DMS153 (cell line): ENCODE results near the gene DNAJC3.
"Not testable (repeated sequence)": the region's sequence is repeated elsewhere in the genome, so short reads cannot be mapped to it uniquely, and the experiment has no call there.

Experiments
- DNase-seq: peaks from one replicate; lab custom pipeline; 2025; lab: John Stamatoyannopoulos, UW

The DNAJC3 gene

DNA sequence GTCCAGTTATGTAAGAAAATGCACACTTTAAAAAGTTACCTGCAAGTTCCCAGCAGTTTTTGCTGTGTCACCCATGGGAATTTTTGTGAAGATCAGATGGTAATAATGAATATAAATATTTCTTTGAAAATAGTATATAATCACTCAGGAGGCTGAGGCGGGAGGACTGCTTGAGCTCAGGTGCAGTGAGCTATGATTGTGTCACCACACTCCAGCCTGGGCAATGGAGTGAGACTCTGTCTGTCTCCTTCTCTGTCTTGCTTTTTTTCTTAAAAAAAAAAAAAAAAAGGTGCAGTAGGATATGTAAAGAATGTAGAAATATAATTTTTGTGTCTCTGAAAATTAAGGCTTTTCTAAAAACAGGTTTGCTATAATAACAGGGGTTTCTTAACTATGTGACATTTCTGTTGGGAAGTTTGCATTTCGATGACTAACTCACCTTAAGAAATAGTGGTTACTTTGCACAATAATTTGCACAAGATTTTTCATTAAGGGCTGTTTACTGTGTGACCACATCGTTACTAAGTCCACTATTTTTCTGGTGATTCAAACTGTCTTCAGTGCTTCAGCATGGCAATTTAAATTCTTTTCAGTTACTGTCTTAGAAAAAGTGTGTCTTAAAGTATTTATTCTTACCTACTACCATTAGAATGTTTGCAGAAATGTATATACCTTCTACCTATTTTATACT, 37.3 kb downstream of the DNAJC3 start:
- DNase-seq = no peak

DNA sequence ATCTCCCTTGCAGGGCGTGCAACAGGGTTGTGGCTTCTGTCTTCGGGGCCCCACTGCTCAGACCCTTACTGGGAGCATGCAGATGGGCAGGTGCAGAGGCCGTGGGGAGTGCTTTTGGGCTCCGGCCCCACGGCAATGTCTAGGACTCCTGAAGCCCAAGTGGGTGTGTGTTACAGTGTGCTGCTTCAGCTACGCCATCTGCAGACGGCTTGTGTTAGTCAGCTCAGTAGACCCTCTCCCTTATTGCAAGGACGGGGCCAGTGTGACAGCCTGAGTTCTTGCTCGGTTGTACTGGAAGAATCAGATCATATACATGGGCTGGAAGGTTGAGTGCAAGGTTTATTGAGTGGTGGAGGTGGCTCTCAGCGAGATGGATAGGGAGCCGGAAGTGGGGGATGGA, 39.3 kb downstream of the DNAJC3 start:
- DNase-seq = no peak

DNA sequence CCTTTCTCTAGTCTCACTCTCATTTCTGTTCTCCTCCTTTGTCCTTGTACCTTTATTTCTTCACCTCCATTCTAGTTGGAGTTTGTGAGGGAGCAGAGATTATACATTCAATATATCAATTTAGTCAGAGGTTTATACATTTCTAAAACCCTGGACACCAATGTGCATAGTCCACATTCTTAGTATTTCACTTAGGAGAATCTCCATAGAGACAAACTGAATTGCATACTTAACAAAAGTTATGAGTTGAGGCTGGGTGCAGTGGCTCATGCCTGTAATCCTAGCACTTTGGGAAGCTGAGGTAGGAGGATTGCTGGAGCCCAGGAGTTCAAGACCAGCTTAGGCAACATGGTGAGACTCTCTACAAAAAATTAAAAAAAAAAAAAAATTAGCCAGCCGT, 45.3 kb downstream of the DNAJC3 start:
- no peak for DNase-seq

DNA sequence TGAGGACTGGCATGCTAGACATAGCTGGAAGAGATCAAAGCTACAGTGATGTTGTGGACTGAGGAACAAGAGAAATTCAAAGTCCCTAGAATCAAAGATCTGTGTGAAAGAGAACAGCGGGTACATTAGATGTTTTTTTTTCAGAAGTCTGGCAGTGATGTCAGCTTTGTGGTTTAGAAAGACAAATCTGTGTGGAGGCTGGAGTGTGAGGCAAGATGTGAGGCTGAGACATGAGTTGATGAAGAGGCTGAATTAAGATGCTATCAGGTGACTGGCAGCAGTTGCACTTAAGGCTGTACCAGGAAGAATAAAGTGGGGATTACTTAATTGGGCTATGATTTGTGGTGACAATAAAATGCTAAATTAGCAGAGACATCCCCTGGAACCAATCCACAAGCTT, 46.5 kb downstream of the DNAJC3 start:
- no peak for DNase-seq

DNA sequence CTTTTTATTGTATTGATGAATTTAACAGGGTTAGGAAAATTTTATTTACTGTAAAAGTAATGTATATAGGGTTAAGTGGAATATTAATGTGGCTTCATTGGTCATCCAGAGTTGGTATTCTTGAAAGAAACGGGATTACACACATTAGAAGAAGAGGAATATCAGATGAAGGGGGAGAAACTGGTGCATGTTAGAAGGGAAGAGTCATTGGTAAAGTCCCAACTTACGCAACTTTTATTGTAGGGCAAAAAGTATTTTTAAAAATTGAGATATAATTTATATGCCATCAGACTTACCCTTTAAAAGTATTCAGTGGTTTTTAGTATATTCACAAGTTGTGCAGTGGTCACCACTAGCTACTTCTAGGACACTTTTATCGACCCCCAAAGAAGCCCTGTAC, 47.3 kb downstream of the DNAJC3 start:
- no peak for DNase-seq

DNA sequence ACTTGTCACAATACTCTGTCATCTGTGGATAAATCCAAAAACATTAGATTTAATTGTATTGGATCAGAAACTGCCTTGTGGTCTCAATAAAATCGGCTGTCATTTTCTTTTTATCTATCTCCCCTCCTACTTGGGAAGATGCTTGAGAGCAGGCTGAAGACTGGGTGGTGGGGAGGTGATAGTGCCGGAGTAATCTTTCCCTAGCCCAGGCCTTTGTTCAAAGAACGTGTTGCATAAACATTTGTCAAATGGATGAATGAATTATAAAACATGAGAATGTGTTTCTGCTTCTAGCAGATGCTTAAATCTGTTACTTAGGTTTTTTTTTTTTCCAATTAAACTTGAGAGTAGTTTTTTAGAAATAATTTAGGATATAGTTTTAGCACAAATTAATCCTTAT, 49.9 kb downstream of the DNAJC3 start:
- no peak for DNase-seq

DNA sequence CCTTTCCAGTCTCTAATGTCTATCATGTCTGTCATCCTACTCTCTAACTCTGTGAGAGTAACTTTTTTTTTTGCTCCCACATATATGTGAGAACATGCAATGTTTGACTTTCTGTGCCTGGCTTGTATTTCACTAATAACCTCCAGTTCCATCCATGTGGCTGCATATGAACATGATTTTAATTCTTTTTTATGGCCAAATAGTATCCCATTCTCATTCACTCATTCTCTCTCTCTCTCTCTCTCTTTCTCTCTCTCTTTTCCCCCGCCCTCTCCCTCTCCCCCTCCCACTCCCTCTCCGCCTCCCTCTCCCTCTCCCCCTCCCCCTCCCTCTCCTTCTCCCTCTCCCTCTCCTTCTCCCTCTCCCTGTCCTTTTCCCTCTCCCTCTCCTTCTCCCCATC, 52.0 kb downstream of the DNAJC3 start:
- no peak for DNase-seq

DNA sequence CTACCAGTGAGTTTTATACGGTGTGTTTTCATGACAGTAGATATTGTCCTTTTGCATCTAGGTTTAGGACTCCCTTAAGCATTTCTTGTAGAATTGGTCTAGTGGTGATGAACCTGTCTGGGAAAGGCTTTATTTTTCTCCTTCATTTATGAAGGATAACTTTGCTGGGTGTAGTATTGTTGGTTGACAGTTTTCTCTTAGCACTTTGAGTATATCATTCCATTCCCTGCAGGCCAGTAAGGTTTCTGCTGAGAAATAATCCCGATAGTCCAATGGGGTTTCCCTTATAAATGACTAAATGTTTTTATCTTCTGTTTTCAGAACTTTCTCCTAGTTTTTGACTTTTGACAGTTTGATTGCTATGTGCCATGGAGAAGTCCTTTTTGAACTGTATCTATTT, 57.2 kb downstream of the DNAJC3 start:
- no peak for DNase-seq

DNA sequence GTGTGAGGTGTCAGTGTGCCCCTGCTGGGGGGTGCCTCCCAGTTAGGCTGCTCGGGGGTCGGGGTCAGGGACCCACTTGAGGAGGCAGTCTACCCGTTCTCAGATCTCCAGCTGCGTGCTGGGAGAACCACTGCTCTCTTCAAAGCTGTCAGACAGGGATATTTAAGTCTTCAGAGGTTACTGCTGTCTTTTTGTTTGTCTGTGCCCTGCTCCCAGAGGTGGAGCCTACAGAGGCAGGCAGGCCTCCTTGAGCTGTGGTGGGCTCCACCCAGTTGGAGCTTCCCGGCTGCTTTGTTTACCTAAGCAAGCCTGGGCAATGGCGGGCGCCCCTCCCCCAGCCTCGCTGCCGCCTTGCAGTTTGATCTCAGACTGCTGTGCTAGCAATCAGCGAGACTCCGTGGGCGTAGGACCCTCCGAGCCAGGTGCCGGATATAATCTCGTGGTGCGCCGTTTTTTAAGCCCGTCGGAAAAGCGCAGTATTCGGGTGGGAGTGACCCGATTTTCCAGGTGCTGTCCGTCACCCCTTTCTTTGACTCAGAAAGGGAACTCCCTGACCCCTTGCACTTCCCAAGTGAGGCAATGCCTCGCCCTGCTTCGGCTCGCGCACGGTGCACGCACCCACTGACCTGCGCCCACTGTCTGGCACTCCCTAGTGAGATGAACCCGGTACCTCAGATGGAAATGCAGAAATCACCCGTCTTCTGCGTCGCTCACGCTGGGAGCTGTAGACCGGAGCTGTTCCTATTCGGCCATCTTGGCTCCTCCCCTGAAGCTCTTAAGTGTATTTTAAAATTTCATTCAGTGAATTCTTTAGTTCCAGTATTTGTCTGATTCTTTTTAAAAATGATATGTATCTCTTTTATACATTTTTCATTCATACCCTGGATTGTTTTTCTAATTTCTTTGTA, 63.4 kb downstream of the DNAJC3 start:
- not testable (repeated sequence) for DNase-seq

DNA sequence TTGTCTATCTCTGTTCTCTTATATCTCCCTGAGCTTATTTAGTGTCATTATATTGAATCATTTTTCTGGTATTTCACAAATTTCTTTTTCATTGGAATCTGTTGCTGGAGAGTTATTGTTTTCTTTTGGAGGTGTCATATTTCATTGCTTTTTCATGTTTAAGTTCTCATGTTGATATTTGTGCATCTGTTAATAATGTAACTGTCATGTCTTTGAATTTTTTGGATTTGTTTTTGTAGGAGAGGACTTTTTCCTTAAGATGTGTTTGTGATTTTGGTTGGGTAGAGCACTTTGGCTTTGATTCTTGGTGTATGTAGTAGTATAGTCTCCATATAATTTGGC, 64.0 kb downstream of the DNAJC3 start:
- no peak for DNase-seq

DNA sequence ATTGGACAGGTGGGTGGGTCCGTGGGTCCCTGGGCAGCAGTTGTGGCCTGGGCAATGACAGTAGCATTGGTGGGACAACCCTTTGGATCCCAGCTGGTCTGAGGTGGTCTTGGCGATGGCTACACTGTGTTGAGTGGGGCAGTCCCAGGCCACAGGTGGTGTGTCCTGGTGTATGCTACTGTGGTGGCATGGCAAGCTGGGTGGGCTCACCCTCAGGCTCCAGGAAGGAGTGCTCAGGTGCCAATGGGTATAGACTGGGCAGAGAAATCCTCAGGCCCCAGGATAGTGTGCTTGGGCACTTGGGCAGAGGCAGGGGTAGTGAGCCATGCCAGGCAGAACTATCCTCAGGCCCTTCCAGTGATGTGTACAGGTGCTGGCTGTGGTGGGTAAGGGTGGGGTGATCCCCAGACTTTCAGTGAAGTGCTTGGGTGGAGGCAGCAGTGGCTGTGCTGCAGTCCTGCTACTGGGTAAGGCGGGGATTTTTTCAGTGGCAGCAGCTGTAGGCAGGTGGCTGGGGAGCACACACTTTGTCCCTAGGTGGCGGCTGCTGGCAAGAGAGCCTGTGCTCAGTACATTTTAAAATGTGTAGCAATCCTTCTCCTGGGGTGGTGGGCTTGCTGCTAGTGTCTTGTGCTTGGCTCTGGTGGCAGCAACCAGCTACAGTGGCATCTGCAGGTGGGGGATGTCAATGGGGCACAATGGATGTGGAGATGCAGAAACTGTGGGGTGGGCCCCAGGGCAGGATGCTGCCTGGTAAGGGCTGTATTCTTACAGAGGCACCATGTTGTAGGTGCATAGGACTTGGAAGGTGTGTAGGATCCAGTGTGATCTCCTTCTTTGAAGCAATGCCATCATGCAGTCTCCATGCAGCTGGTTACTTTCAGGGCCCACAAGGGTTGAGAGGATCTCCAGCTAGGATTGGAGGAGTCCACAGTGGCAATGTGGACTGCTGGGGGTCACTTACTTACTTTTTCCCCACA, 64.9 kb downstream of the DNAJC3 start:
- DNase-seq = no peak

DNA sequence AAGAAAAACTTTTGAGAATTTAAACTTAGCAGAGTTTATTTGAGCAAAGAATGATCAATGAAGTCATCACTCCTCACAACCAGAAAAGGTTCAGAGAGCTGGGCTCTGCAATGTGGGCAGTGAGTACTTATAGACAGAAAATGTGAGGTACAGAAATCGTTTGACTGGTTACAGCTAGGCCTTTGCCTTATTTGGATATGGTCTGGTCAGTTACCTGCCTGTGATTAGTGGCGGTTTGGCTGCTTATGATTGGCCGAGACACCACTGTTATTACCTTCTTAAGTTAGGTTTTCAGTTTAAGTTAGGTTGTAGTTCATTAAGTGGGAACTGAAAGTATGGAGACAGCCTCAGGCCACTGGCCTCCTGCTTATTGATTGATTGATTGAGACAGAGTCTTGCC, 66.3 kb downstream of the DNAJC3 start:
- DNase-seq = no peak

DNA sequence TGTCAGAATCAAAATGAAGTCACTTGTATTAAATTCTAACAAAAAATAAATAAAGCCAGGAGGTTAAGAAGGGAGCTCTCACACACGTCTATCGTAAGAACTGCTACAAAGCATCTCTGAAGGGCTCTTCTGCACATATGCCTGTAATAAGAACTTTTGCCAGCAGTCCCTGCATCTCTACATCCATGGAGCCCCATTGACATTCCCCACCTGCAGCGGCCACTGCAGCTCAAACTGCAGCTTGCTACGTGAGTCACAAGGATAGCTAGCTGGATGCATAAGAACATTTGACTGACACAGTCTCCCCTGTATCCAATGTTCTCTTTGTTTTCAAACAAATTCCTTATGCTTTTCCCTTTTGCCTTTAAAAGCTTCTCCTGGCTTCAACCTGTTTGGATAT, 68.3 kb downstream of the DNAJC3 start:
- DNase-seq = no peak

DNA sequence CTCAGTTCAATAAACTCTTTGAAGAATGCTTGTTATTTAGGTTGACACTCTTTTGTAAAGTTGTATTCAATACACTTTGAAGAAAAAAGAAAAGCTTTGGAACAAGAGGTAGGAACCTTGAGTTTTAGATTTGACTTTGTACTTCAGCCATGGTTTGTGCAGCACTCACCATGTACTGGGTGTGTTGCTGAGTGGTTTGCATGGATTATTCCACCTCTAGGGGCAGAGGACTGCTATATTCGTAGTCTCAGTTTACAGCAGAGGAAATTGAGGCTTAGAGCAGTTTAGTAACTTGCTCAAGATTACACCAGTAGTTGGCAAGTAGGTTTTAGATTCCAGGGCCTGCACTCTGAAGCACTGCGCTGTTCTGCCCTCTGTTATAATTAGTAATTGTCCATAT, 68.8 kb downstream of the DNAJC3 start:
- no peak for DNase-seq

DNA sequence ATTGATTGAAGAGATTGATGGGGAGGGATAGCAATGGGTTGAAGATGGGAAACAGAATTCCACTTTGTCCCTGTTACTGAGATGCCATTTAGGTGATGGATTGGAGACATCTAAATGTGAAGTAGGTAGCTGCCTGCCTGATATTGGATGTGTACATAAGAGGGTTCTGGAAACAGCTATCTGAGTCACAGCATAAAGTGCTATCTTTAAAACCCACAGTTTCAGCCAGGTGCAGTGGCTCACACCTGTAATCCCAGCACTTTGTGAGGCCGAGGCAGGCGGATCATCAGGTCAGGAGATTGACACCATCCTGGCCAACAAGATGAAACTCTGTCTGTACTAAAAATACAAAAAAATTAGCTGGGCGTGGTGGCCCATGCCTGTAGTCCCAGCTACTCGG, 72.6 kb downstream of the DNAJC3 start:
- peak; percentile 63 for DNase-seq

DNA sequence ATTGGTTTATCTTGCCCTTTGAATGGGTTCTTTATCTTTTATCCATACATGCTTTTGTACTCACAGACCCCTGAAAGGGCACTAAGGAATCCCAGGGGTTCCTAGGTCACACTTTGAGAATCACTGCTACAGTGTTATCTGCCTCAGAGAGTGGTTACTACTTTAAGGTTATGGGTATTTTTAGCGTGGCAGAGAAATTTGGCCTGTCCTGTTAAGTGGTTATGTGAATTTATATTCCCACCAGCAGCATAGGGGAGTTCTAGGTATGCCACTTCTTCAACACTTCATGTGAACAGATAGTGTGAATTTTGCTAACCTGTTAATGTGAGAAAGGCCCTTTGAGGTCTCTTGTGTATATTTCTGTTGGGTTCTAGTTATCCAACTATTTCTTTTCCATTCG, 75.7 kb downstream of the DNAJC3 start:
- no peak for DNase-seq

DNA sequence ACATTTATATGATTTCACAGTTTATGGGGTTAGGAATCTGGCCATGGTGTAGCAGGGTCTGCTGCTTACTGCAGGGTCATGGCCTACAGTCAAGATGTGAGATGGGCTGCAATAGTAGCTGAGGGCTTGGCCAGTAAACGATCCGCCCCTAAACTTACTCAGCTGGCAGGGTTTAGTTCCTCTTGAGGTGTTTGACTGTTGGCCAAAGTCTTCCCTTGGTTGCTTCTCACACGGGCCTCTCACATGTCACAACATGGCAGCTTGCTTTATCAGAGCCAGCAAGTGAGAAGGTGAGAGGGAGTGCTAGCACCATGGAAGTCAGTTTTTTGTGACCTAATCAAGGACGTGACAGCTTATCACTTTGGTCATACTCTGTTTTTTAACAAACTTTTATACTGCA, 77.1 kb downstream of the DNAJC3 start:
- no peak for DNase-seq

DNA sequence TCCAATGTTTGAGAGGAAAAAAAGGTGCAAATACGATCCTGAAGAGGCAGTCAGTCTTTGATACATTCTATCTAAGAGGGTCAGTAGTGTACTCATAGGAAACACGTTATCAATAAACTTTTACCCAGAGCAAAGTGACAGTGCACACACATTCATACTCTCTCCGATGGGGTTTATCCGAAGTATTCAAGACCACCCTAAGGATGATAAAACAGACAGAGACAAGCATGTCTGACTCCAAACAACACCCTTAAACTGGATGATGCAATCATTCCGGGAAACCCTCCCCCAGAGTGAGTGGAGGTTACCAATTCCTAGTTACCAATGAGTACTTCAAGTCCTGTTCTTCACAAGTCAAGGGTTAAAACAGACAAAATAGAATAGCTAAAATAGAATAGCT, 79.1 kb downstream of the DNAJC3 start:
- DNase-seq = no peak

DNA sequence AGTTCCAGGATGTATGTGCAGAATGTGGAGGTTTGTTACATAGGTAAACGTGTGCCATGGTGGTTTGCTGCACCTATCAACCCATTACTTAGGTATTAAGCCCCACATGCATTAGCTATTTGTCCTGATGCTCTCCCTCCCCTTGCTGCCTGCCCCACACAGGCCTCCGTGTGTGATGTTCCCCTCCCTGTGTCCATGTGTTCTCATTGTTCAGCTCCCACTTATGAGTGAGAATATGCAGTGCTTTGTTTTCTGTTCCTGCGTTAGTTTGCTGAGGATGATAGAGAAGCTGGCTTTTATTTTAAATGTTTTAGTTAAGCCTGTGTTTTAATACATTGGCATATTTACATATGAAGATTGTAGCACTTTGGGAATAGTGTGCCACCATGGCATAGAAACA, 85.7 kb downstream of the DNAJC3 start:
- DNase-seq = not testable (repeated sequence)

DNA sequence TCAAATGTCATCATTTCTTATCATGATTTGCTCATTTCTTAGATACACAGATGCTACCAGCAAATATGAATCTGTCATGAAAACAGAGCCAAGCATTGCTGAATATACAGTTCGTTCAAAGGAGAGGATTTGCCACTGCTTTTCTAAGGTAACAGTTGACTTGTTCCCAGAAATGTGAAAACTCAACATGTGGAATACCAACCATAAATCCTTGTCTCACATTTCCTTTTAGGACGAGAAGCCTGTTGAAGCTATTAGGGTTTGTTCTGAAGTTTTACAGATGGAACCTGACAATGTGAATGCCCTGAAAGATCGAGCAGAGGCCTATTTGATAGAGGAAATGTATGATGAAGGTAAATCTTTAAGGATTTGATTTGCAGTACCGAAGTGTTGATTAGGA, 86.7 kb downstream of the DNAJC3 start:
- DNase-seq = no peak

DNA sequence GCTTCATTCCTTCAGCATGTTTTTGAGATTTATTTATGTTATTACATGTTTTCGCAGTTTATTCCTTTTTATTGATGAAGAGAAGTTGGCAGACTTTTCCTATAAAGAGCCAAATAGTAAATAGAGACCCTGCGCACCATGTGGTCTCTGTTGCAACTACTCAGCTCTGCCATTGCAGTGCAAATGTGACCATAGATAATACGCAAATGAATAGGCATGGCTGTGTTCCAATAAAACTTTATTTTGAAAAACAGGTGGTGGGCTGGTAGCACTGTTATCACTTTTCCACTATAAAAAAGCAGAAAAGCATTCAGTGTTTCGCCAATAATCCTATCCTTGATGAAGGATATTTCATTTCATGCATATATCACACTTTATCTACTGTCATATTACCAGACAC, 95.0 kb downstream of the DNAJC3 start:
- DNase-seq = no peak

DNA sequence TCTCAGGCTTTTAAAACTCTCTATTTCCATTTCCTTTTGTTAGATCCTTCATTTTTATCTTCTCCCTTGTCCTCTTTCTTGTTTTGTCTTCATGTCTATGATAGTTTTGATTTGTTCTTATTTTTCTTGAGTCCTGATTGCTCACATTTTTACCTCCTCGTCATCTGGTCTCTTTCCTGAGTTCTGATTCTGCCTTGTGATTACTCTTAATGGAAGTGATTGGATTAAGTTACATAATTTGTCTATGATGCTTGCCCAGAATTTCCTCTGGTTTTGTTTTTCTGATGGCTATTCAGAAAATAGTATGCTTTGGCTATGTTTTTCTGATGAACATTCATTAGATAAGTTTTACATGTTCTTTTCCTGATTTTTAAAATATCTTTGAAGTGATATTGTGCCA, 102.6 kb downstream of the DNAJC3 start:
- no peak for DNase-seq

DNA sequence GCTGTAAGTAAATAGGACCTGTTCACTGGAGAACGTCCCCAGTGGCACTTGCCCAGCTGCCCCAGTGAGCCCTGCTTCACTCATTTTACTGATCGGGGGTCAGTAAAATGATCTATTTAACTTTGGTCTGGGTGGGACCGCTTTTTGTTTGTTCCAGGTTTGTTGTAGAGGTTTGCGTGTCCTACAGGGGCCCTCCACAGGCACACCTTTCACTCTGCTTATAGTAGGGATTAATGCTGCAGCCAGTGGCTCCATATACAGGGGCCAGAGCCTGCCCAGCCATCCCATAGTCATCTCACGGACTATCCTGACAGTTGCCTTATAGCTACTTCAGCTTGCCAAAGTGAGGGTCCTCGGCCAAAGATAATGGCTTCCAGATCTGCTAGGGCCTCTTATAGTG, 104.1 kb downstream of the DNAJC3 start:
- no peak for DNase-seq
